Stromal cell of bone marrow (primary cell): ENCODE data around the gene PCDHGB5.
"Not testable (repeated sequence)": the region's sequence is repeated elsewhere in the genome, so short reads cannot be mapped to it uniquely, and the experiment has no call there.

Experiments
- DNase-seq: peaks from one replicate; pipeline ENCODE4 v3.0.0-alpha.2; 2012; ENCODE audit warnings: low read depth

The PCDHGB5 gene

GRCh38 chr5:141397756-141398551, at the start of gene PCDHGB5:
Gene PCDHGB5 (plus strand): TSS chr5:141397947. CDS start chr5:141398128, 181 bp downstream.
- not testable (repeated sequence) for DNase-seq

DNA sequence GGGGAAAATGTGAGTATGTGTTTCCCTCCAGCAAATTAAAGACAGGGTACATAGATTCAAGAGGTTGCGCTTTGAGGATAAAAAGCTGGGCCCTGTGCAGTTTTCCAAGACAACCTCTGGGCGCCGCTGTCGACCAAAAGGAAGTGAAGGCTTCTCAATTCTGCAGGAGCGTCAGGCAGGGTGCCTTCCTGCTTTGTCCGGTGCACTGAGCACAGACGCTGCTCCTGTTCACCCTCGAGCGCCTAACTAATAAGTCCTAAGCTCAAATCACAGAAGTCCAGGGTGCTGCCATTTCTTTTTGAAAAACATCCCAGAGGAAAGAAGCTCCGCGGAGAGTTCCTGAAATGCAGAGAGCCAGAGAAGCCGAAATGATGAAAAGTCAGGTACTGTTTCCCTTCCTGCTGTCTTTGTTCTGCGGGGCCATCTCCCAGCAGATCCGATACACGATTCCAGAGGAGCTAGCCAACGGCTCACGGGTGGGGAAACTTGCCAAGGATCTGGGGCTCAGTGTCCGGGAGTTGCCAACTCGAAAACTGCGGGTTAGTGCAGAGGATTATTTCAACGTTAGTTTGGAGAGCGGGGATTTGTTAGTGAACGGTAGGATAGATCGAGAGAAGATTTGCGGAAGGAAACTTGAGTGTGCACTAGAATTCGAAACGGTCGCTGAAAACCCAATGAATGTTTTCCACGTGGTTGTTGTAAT, 47.7 kb upstream of the PCDHGB5 start, which contains the start of gene PCDHGB1:
PCDHGB1 (plus strand) TSS at position 183 of the 703 bp plus-strand sequence; CDS start at position 345, 162 bp downstream.
- peak; percentile 50 for DNase-seq

DNA sequence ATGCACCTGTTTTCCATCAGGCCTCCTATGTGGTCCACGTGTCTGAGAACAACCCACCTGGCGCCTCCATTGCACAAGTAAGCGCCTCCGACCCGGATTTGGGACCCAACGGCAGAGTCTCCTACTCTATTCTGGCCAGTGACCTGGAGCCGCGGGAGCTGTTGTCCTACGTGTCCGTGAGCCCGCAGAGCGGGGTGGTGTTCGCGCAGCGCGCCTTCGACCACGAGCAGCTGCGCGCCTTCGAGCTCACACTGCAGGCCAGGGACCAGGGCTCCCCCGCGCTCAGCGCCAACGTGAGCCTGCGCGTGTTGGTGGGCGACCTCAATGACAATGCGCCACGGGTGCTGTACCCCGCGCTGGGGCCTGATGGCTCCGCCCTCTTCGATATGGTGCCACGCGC, 46.2 kb upstream of the PCDHGB5 start:
- DNase-seq, result no peak

GRCh38 chr5:141354900-141355469, 42.8 kb upstream of the PCDHGB5 start, which contains the start of gene PCDHGA4:
Gene PCDHGA4 (plus strand): TSS chr5:141355021. CDS start chr5:141355108, 87 bp downstream.
- DNase-seq, result no peak

GRCh38 chr5:141355641-141356040, 42.1 kb upstream of the PCDHGB5 start:
- DNase-seq, result no peak

DNA sequence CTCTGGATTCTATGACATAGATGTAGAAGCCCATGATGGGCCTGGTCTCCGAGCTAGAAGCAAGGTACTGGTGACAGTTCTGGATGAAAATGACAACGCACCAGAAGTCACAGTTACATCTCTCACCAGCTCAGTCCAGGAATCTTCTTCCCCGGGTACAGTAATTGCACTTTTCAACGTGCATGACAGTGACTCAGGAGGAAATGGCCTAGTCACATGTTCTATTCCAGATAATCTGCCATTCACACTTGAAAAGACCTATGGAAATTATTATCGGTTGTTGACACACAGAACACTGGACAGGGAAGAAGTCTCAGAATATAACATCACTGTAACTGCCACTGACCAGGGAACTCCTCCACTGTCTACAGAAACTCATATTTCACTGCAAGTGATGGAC, 41.6 kb upstream of the PCDHGB5 start:
- no peak for DNase-seq

- DNase-seq, result no peak
These were observed 40.8 kb upstream of the PCDHGB5 start for GRCh38 chr5:141356950-141357349.

DNA sequence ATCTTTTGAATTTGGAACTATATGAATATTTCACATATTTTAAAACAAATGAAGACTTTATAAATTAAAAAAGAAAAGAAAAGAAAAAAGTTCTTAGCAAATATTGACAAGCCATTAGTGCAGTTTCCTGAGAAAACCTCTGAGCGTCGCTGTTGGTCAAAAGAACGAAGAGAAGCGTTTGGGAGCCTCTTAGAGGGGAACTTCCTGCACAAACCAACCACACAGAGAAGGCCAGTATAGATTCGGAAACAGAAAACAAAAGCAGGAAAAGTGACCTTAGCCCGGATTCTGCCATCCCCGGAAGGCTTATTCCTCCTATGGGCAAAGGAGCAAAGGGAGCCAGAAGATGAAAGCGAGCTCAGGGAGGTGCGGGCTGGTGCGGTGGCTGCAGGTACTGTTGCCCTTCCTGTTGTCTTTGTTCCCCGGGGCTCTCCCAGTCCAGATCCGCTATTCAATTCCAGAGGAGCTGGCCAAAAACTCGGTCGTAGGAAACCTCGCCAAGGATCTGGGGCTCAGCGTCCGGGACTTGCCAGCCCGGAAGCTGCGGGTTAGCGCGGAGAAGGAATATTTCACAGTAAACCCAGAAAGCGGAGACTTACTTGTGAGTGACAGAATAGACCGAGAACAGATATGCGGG, 37.8 kb upstream of the PCDHGB5 start, which contains the start of gene PCDHGB2:
PCDHGB2 (plus strand) TSS at position 205 of the 637 bp plus-strand sequence; CDS start at position 347, 142 bp downstream.
- DNase-seq, result no peak

DNA sequence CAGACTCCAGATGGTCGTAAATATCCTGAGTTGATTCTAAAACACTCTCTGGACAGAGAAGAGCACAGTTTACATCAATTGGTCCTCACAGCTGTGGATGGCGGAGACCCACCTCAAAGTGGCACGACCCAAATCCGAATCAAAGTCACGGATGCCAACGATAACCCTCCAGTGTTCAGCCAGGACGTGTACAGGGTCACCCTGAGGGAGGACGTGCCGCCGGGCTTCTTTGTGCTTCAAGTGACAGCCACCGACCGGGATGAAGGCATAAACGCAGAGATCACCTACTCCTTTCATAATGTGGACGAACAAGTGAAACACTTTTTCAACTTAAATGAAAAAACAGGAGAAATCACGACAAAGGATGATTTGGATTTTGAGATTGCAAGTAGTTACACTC, 37.1 kb upstream of the PCDHGB5 start:
- DNase-seq, result no peak

DNA sequence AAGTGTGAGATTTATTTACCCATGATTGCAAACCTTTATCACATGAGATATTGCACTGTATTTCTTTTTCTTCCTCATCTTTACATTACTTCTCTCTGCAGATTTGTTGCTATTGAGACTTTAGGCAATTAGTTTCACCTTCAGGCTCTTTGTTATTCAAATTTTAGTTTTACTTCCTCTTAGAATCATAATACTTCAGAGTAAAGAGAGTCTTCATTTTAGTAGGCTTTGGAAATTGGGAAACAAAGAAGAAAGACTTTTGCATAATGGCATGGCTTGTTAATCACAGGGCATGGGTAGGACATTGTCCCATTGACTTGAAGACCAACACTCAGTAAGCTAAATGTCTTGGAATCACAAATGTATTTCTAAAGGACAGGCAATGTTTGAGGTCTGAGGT, 35.0 kb upstream of the PCDHGB5 start:
- no peak for DNase-seq

- no peak for DNase-seq
These were observed 33.6 kb upstream of the PCDHGB5 start, which contains the start of gene PCDHGA5 for GRCh38 chr5:141363952-141364660. Gene PCDHGA5 (plus strand): TSS chr5:141364162. CDS start chr5:141364331, 169 bp downstream.

DNA sequence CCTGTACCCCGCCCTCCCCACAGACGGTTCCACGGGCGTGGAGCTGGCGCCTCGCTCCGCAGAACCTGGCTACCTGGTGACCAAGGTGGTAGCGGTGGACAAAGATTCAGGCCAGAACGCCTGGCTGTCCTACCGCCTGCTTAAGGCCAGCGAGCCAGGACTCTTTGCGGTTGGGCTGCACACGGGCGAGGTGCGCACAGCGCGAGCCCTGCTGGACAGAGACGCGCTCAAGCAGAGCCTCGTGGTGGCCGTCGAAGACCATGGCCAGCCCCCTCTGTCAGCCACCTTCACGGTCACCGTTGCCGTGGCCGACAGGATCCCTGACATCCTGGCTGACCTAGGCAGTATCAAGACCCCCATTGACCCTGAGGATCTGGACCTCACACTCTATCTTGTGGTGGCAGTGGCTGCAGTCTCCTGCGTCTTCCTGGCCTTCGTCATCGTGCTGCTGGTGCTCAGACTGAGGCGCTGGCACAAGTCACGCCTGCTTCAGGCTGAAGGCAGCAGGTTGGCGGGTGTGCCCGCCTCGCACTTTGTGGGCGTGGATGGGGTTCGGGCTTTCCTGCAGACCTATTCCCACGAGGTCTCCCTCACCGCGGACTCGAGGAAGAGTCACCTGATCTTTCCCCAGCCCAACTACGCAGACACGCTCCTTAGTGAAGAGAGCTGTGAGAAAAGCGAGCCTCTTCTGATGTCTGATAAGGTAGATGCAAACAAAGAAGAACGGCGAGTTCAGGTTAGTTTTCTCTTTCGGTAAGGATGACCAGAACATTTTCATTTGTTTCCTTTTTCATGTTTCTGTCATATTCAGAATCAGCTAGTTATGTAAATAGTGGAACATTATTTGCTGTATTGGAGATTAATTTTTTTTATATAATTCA, 31.5 kb upstream of the PCDHGB5 start:
- DNase-seq, result no peak

DNA sequence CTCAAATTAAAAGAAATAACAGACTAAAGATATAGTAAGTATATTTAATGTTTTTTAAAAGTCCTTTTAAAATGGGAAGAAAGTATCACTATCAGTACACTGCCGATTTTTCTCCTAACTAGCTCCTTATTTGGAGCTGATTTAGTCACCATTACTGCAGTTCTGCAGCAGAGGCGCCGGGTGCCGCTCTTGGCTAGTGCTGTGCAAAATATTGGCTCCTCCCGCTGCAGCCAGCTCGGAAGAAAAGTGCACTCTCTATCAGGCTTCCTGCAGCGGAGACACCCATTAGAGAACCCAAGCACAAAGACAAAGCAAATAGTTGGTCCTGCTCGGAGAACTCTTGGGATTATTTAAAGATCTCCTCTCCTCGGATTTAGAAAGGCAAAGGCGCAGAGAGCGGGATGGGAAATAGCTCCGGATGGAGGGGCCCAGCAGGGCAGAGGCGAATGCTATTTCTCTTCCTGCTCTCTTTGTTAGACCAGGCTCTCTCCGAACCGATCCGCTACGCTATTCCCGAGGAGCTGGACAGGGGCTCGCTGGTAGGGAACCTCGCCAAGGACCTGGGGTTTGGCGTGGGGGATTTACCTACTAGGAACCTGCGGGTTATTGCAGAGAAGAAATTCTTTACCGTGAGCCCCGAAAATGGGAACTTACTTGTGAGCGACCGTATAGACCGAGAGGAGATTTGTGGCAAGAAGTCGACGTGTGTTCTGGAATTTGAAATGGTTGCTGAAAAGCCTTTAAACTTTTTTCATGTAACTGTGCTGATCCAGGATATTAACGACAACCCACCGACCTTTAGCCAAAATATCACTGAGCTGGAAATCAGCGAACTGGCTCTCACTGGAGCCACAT, 27.5 kb upstream of the PCDHGB5 start, which contains the start of gene PCDHGB3:
PCDHGB3 (plus strand) TSS at position 249 of the 855 bp plus-strand sequence; CDS start at position 402, 153 bp downstream.
- DNase-seq, result peak; percentile 47

GRCh38 chr5:141371572-141372475, 25.9 kb upstream of the PCDHGB5 start:
- DNase-seq, result no peak

DNA sequence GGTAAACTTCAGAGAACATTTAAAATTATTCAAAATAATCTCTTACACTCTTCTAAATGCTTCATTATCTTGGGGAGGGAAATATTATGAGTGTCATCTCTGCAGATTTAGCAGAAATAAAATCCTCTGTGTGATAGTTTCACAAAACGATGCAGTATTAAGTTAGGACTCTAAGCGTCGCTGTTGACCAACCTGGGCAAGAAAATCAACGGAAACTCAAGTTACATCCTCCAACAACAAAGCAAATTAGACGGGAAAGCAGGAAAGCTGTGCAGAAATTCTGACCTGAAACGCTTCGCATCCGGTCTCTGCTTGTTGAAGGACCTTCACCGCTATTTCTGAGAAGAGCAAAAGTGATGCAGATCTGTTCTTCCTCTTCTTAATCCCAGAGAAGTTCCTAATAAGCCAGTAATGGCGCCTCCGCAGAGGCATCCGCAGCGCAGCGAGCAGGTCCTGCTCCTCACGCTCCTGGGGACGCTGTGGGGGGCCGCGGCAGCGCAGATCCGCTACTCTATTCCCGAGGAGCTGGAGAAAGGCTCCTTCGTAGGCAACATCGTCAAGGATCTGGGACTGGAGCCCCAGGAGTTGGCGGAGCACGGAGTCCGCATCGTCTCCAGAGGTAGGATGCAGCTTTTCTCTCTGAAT, 24.0 kb upstream of the PCDHGB5 start, which contains the start of gene PCDHGA6:
PCDHGA6 (plus strand) TSS at position 219 of the 645 bp plus-strand sequence; CDS start at position 412, 193 bp downstream.
- DNase-seq, result no peak

GRCh38 chr5:141374627-141375026, 23.1 kb upstream of the PCDHGB5 start:
- no peak for DNase-seq

DNA sequence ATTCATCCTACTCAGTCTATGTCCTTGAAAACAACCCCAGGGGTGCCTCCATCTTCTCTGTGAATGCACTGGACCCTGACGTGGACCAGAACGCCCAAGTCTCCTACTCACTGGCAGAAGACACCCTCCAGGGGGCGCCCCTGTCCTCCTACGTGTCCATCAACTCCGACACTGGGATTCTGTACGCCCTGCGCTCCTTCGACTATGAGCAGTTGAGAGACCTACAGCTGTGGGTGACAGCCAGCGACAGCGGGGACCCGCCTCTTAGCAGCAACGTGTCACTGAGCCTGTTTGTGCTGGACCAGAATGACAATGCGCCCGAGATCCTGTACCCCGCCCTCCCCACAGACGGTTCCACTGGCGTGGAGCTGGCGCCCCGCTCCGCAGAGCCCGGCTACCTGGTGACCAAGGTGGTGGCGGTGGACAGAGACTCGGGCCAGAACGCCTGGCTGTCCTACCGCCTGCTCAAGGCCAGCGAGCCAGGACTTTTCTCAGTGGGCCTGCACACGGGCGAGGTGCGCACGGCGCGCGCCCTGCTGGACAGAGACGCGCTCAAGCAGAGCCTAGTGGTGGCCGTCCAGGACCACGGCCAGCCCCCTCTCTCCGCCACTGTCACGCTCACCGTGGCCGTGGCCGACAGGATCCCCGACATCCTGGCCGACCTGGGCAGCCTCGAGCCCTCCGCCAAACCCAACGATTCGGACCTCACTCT, 22.1 kb upstream of the PCDHGB5 start:
- not testable (repeated sequence) for DNase-seq
